ENCODE data around the gene PSMC3IP.
"Not testable (repeated sequence)": the region's sequence is repeated elsewhere in the genome, so short reads cannot be mapped to it uniquely, and the experiment has no call there.

Gene PSMC3IP

GRCh38 chr17:42577532-42578281, at the start of gene PSMC3IP:
PSMC3IP (minus strand) TSS chr17:42577729; CDS start chr17:42577686, 43 bp downstream.
- H3K4me3 ChIP-seq (ENCODE audit: low read depth, low read length): peak within 1 kb of the TSS; percentile 75
- peak; percentile 70 for DNase-seq (ENCODE audit: low read depth)

GRCh38 chr17:42623732-42624596, 46.4 kb upstream of the PSMC3IP start:
- H3K4me3 ChIP-seq (ENCODE audit: low read depth, low read length): no peak overlapping the region
- no peak for DNase-seq (ENCODE audit: low read depth)

GRCh38 chr17:42623271-42623670, 45.7 kb upstream of the PSMC3IP start:
- H3K4me3 ChIP-seq (ENCODE audit: low read depth, low read length): no peak overlapping the region
- DNase-seq (ENCODE audit: low read depth): no peak

- DNase-seq (ENCODE audit: low read depth); H3K4me3 ChIP-seq (ENCODE audit: low read depth, low read length): not testable (repeated sequence)
Measured at GRCh38 chr17:42621987-42622386, 44.5 kb upstream of the PSMC3IP start.

GRCh38 chr17:42618442-42619150, 41.1 kb upstream of the PSMC3IP start:
- DNase-seq (ENCODE audit: low read depth): peak; percentile 28
- no peak overlapping the region for H3K4me3 ChIP-seq (ENCODE audit: low read depth, low read length)

- no peak overlapping the region for H3K4me3 ChIP-seq (ENCODE audit: low read depth, low read length)
- DNase-seq (ENCODE audit: low read depth): no peak
Measured at GRCh38 chr17:42617956-42618431, 40.5 kb upstream of the PSMC3IP start.

- DNase-seq (ENCODE audit: low read depth): no peak
- H3K4me3 ChIP-seq (ENCODE audit: low read depth, low read length): no peak overlapping the region
Measured at GRCh38 chr17:42613699-42614295, 36.3 kb upstream of the PSMC3IP start.

GRCh38 chr17:42612013-42612412, 34.5 kb upstream of the PSMC3IP start:
- DNase-seq (ENCODE audit: low read depth): no peak
- H3K4me3 ChIP-seq (ENCODE audit: low read depth, low read length): no peak overlapping the region

GRCh38 chr17:42609814-42610801, 32.6 kb upstream of the PSMC3IP start:
- DNase-seq (ENCODE audit: low read depth): not testable (repeated sequence)
- peak overlapping the region; percentile 88 for H3K4me3 ChIP-seq (ENCODE audit: low read depth, low read length)

- H3K4me3 ChIP-seq (ENCODE audit: low read depth, low read length): peak within 1 kb of the TSS; percentile 88
Measured at GRCh38 chr17:42609182-42609813, 31.8 kb upstream of the PSMC3IP start, which contains the start of the genes RETREG3 and TUBG1. RETREG3 (minus strand) TSS chr17:42609374; CDS start chr17:42609324, 50 bp downstream. TUBG1 (plus strand) TSS chr17:42609683; CDS start chr17:42609738, 55 bp downstream.

GRCh38 chr17:42608305-42609181, 31.0 kb upstream of the PSMC3IP start:
- peak overlapping the region; percentile 83 for H3K4me3 ChIP-seq (ENCODE audit: low read depth, low read length)
- DNase-seq (ENCODE audit: low read depth): no peak

More at GRCh38 chr17:42609182-42609813, 31.8 kb upstream of the PSMC3IP start, which contains the start of the genes RETREG3 and TUBG1:
- DNase-seq (ENCODE audit: low read depth): peak; percentile 96

- peak overlapping the region; percentile 83 for H3K4me3 ChIP-seq (ENCODE audit: low read depth, low read length)
- DNase-seq (ENCODE audit: low read depth): no peak
Measured at GRCh38 chr17:42607769-42608168, 30.2 kb upstream of the PSMC3IP start.

GRCh38 chr17:42603318-42603717, 25.8 kb upstream of the PSMC3IP start:
- no peak for DNase-seq (ENCODE audit: low read depth)
- no peak overlapping the region for H3K4me3 ChIP-seq (ENCODE audit: low read depth, low read length)

- H3K4me3 ChIP-seq (ENCODE audit: low read depth, low read length): no peak overlapping the region
- DNase-seq (ENCODE audit: low read depth): no peak
Measured at GRCh38 chr17:42598905-42599304, 21.4 kb upstream of the PSMC3IP start.

- H3K4me3 ChIP-seq (ENCODE audit: low read depth, low read length): no peak overlapping the region
- DNase-seq (ENCODE audit: low read depth): no peak
Measured at GRCh38 chr17:42596386-42596785, 18.9 kb upstream of the PSMC3IP start.

- no peak overlapping the region for H3K4me3 ChIP-seq (ENCODE audit: low read depth, low read length)
- DNase-seq (ENCODE audit: low read depth): no peak
Measured at GRCh38 chr17:42591411-42591810, 13.9 kb upstream of the PSMC3IP start.

GRCh38 chr17:42590886-42591285, 13.4 kb upstream of the PSMC3IP start:
- no peak for DNase-seq (ENCODE audit: low read depth)

More at GRCh38 chr17:42590886-42591285, 13.4 kb upstream of the PSMC3IP start:
- no peak overlapping the region for H3K4me3 ChIP-seq (ENCODE audit: low read depth, low read length)

Measured in skeletal muscle cell (primary cell).